Neuron (in vitro differentiated cells): Measurements from ENCODE around the gene PPWD1.
A peak's percentile ranks its signal among the peaks of the same experiment; 100 is the strongest.

Experiments used
- H2AFZ ChIP-seq: one replicate; pipeline ENCODE4 v1.6.1; 2013; ENCODE audit warnings: low read depth, mild to moderate bottlenecking, inconsistent platforms, low read length, moderate library complexity
- H3K27me3 ChIP-seq: one replicate; pipeline ENCODE4 v1.6.1; 2013; ENCODE audit warnings: low read length; ENCODE audit not compliant: insufficient read depth
- H3K36me3 ChIP-seq: one replicate; pipeline ENCODE4 v1.6.1; 2013; ENCODE audit warnings: low read length; ENCODE audit not compliant: insufficient read depth
- H3K4me1 ChIP-seq: one replicate; pipeline ENCODE4 v1.6.1; 2013; ENCODE audit warnings: low read length; ENCODE audit not compliant: insufficient read depth
- H3K4me3 ChIP-seq: 2 replicates; pipeline ENCODE4 v1.5.1; 2013; ENCODE audit warnings: mild to moderate bottlenecking, low read length, moderate library complexity
- H3K9me3 ChIP-seq: one replicate; pipeline ENCODE4 v1.6.1; 2013; ENCODE audit warnings: low read length

Gene PPWD1

DNA sequence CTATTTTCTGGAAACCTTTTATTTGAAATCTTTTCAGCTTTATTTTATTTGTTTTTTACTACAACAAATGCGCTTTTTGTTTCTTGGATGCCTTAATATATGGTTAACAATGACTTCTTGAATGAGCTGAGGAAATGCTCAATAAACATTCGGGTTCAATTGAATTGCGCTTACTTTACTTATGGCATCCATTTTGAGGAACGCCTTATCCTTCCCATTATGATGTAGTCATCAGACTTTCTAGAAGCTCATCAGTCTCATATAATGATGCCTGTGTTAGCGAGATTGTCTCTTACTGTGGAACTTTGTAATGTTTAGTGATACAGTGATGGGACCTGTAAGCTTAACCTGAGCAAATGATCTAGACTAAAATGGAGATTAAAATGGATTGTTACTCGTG lies 62.6 kb downstream of the PPWD1 start:
- H3K4me3 ChIP-seq, result peak overlapping the region; percentile 81
- H3K27me3 ChIP-seq, result no peaks in the 10 kb centered on the region
- H3K9me3 ChIP-seq, result no peaks in the 10 kb centered on the region
- no peak overlapping the region for H2AFZ ChIP-seq
- peaks cover 21% of the 10 kb centered on the region for H3K4me1 ChIP-seq
- H3K36me3 ChIP-seq, result peaks cover 7% of the 10 kb centered on the region

- Histone ChIP-seq H3K27me3 (no peaks in the 10 kb centered on the region), H3K9me3 (no peaks in the 10 kb centered on the region), H3K4me3 (no peak overlapping the region), H2AFZ (no peak overlapping the region), H3K36me3 (peaks cover 10% of the 10 kb centered on the region), H3K4me1 (peaks cover 3% of the 10 kb centered on the region)
These were observed 67.9 kb downstream of the PPWD1 start for GRCh38 chr5:65630981-65631380.
